Activated naive CD4-positive, alpha-beta T cell treated with anti-CD3 and anti-CD28 coated beads, Interleukin-2, amount 50 U/mL, for 72 hours (primary cell): ENCODE measurements around the gene VIT. TPM values are rescaled to one million over a fixed set of nuclear protein-coding genes. Genes with fewer than 3 reads are reported as not detected.
A peak's percentile ranks its signal among the peaks of the same experiment; 100 is the strongest.

Source experiments
- ATAC-seq, 2 donors: fragments of 150-1000 bp; cut with Tn5 transposase; 2 replicates each; pipeline ENCODE4 v1.10.0; 2021; ENCODE audit warnings: mild to moderate bottlenecking in 2 of 2, moderate library complexity in 2 of 2
- DNase-seq, 2 donors: peaks; one replicate each; pipeline ENCODE4 v3.0.0; 2021 to 2022; ENCODE audit warnings: low spot score in 2 of 2
- H3K27ac Mint-ChIP-seq, 2 donors: one replicate each; pipeline ENCODE4 v1.8.0; 2022; ENCODE audit warnings: mild to moderate bottlenecking in 2 of 2, mixed read lengths in 2 of 2
- H3K36me3 Mint-ChIP-seq, 2 donors: one replicate each; pipeline ENCODE4 v1.8.0; 2022; ENCODE audit warnings: mixed read lengths in 2 of 2
- H3K9me3 Mint-ChIP-seq, 2 donors: one replicate each; pipeline ENCODE4 v1.8.0; 2022; ENCODE audit warnings: mixed read lengths in 2 of 2
- total RNA-seq, 2 donors: library from RNA; stranded (reverse); gene quantifications; one replicate each; pipeline ENCODE4 v1.2.3, GENCODE V29; 2022

The VIT gene
- not detected for total RNA-seq

- no peaks in the 10 kb centered on the region for H3K36me3 Mint-ChIP-seq
- ATAC-seq (no peak), DNase-seq (no peak)
- no peak within 1 kb of the TSS for H3K27ac Mint-ChIP-seq
- no peaks in the 10 kb centered on the region for H3K9me3 Mint-ChIP-seq
Observed at GRCh38 chr2:36696533-36696932, at the start of gene VIT. Gene VIT, plus strand, starts transcription at chr2:36696707. Its CDS starts 19,664 bp downstream, at chr2:36716371.

GRCh38 chr2:36650031-36650829 is 46.3 kb upstream of the VIT start:
- no peaks in the 10 kb centered on the region for H3K9me3 Mint-ChIP-seq
- H3K27ac Mint-ChIP-seq: peak overlapping the region in 1 of 2 donors; percentile 56
- ATAC-seq: peak; percentile 34 to 97
- DNase-seq: peak in 1 of 2 donors; percentile 32
- no peaks in the 10 kb centered on the region for H3K36me3 Mint-ChIP-seq

- H3K36me3 Mint-ChIP-seq: no peaks in the 10 kb centered on the region
- no peaks in the 10 kb centered on the region for H3K9me3 Mint-ChIP-seq
- ATAC-seq (no peak), DNase-seq (no peak)
- H3K27ac Mint-ChIP-seq: no peak overlapping the region
Observed at GRCh38 chr2:36653155-36653554, 43.4 kb upstream of the VIT start.

- H3K9me3 Mint-ChIP-seq: no peaks in the 10 kb centered on the region
- ATAC-seq: no peak
Observed at GRCh38 chr2:36653967-36654694, 42.4 kb upstream of the VIT start.

GRCh38 chr2:36655453-36655852 is 41.1 kb upstream of the VIT start:
- ATAC-seq (no peak), DNase-seq (no peak)
- H3K36me3 Mint-ChIP-seq: no peaks in the 10 kb centered on the region
- H3K27ac Mint-ChIP-seq: no peak overlapping the region
- H3K9me3 Mint-ChIP-seq: no peaks in the 10 kb centered on the region

More at GRCh38 chr2:36653967-36654694, 42.4 kb upstream of the VIT start:
- H3K36me3 Mint-ChIP-seq: no peaks in the 10 kb centered on the region
- no peak overlapping the region for H3K27ac Mint-ChIP-seq
- DNase-seq: no peak

- Mint-ChIP-seq H3K9me3 (no peaks in the 10 kb centered on the region), H3K36me3 (no peaks in the 10 kb centered on the region), H3K27ac (no peak overlapping the region)
- DNase-seq (no peak), ATAC-seq (no peak)
Observed at GRCh38 chr2:36657703-36658102, 38.8 kb upstream of the VIT start.

- DNase-seq (no peak), ATAC-seq (no peak)
- no peaks in the 10 kb centered on the region for H3K36me3 Mint-ChIP-seq
- H3K9me3 Mint-ChIP-seq: no peaks in the 10 kb centered on the region
- no peak overlapping the region for H3K27ac Mint-ChIP-seq
Observed at GRCh38 chr2:36658277-36658748, 38.2 kb upstream of the VIT start.

- H3K9me3 Mint-ChIP-seq: no peaks in the 10 kb centered on the region
- DNase-seq (no peak), ATAC-seq (no peak)
- H3K36me3 Mint-ChIP-seq: no peaks in the 10 kb centered on the region
- H3K27ac Mint-ChIP-seq: no peak overlapping the region
Observed at GRCh38 chr2:36659218-36659617, 37.3 kb upstream of the VIT start.

- Mint-ChIP-seq H3K9me3 (no peaks in the 10 kb centered on the region), H3K36me3 (no peaks in the 10 kb centered on the region), H3K27ac (no peak overlapping the region)
- ATAC-seq (peak in 1 of 2 donors; percentile 51), DNase-seq (no peak)
Observed at GRCh38 chr2:36659872-36660312, 36.6 kb upstream of the VIT start.

GRCh38 chr2:36662638-36663037 is 33.9 kb upstream of the VIT start:
- H3K27ac Mint-ChIP-seq: no peak overlapping the region
- no peaks in the 10 kb centered on the region for H3K36me3 Mint-ChIP-seq
- ATAC-seq: no peak

GRCh38 chr2:36663295-36663694 is 33.2 kb upstream of the VIT start:
- H3K27ac Mint-ChIP-seq: no peak overlapping the region
- H3K36me3 Mint-ChIP-seq: no peaks in the 10 kb centered on the region
- DNase-seq: no peak
- ATAC-seq: no peak
- H3K9me3 Mint-ChIP-seq: no peaks in the 10 kb centered on the region

More at GRCh38 chr2:36662638-36663037, 33.9 kb upstream of the VIT start:
- DNase-seq: no peak
- H3K9me3 Mint-ChIP-seq: no peaks in the 10 kb centered on the region

GRCh38 chr2:36663851-36664695 is 32.4 kb upstream of the VIT start:
- H3K9me3 Mint-ChIP-seq: no peaks in the 10 kb centered on the region
- H3K27ac Mint-ChIP-seq: no peak overlapping the region
- DNase-seq (peak in 1 of 2 donors; percentile 5), ATAC-seq (peak in 1 of 2 donors; percentile 61)
- H3K36me3 Mint-ChIP-seq: no peaks in the 10 kb centered on the region

- Mint-ChIP-seq H3K9me3 (no peaks in the 10 kb centered on the region), H3K36me3 (no peaks in the 10 kb centered on the region), H3K27ac (no peak overlapping the region)
- ATAC-seq (no peak), DNase-seq (no peak)
Observed at GRCh38 chr2:36664696-36665076, 31.8 kb upstream of the VIT start.

GRCh38 chr2:36667931-36668330 is 28.6 kb upstream of the VIT start:
- no peak for ATAC-seq

GRCh38 chr2:36670881-36671595 is 25.5 kb upstream of the VIT start:
- Mint-ChIP-seq H3K36me3 (no peaks in the 10 kb centered on the region), H3K27ac (no peak overlapping the region), H3K9me3 (no peaks in the 10 kb centered on the region)
- ATAC-seq (no peak), DNase-seq (no peak)

More at GRCh38 chr2:36667931-36668330, 28.6 kb upstream of the VIT start:
- no peaks in the 10 kb centered on the region for H3K9me3 Mint-ChIP-seq
- H3K36me3 Mint-ChIP-seq: no peaks in the 10 kb centered on the region
- H3K27ac Mint-ChIP-seq: no peak overlapping the region
- no peak for DNase-seq

GRCh38 chr2:36671731-36672130 is 24.8 kb upstream of the VIT start:
- H3K36me3 Mint-ChIP-seq: no peaks in the 10 kb centered on the region
- DNase-seq (no peak), ATAC-seq (no peak)
- H3K9me3 Mint-ChIP-seq: no peaks in the 10 kb centered on the region
- no peak overlapping the region for H3K27ac Mint-ChIP-seq
